C1 segment of cervical spinal cord (tissue), 14 donors: Measurements from ENCODE around the gene PRKCA.

ENCODE experiments used
- DNase-seq, 14 donors: peaks; one replicate each; lab custom pipeline; 2025; lab: John Stamatoyannopoulos, UW

Gene PRKCA

DNA sequence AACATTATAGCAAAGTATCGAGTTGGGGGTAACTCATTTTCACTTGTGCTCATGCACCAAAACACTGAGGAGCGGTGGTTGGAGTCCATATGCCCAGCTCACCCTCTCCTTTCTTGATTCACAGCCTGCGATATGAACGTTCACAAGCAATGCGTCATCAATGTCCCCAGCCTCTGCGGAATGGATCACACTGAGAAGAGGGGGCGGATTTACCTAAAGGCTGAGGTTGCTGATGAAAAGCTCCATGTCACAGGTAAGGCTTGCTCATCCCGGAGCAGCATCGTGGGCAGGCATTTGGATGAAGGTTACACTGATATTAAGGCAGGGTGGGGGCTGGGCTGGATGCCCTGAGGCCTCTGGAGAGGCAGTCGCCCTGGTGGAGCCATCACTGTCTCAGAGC lies 342.8 kb downstream of the PRKCA start:
- DNase-seq, result no peak

DNA sequence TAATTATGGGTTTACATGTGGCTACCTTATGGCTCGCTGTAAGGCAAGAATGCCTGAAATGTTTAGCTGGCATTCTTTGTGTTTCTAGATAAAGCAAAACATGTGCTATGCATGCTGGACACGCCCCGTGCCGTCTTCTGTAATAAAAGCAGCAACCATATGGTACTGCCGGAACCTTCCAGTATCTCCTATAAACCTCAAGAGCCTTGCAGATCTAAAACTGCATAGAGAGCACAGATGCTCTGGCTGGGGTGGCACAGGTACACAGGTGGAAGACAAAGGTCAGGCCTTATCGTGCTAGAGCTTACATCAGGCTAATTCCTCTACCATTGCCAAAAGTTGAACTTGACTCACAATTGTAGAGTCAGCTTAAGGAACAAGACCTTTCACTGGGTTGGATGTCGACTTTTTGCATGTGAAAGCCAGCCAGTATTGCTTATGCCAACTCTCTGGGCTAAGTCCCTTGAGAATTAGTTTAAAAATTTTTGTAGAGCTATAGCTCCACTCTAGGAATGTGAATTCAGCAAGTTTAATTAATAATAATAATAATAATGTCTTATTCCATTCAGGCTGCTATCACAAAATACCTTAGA lies 345.1 kb downstream of the PRKCA start:
- DNase-seq, result no peak

DNA sequence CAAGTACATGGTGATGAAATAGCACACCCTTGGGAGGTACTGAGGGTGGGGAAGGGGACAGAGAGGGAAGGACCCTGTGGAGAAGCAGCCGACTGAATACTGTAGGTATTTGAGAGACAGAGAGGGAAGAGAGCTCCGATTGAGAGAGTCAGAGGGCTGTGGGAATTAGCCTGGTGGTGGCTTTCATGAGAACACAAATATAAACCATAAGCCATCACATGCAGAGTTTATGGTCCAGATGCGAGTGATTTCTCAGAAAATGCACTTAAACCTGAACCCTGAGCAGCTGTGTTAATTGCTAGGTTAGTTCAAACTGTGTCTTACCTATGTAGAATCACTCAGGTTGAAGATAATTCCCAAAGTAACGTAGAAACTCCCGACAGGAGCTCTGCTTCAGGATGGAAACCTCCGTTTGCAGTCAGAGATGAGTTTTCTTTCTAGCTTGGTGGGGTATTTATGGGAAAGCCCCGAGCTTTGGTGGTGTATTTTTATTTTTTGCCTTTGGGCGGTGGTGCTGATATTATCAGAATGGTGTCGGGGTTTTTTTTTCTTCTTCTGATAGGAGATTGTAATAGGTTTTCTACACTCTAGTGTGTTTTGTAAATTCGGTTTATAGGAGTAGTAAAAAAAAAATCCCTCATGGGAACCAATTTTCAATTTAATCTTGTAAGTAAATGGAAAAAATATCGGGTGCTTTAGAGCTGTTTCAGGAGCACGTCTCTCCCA lies 347.6 kb downstream of the PRKCA start:
- no peak for DNase-seq

DNA sequence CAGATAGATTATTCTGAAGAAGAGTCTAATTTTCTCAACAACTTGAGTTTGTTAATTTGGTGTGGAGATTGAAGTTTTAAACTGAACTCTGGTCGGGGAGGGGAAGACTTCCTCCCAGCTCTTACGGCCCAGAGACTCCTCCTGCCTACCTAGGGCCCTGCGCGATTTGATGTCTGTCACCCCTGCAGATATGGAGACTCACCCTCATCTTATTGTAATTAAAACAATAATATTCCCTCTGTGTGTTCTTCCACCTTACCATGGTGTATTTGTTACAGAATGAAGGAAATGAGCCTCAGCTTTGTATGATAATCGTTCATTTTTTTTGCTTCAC lies 348.1 kb downstream of the PRKCA start:
- DNase-seq, result no peak

GRCh38 chr17:66652840-66653507 lies 350.6 kb downstream of the PRKCA start:
- no peak for DNase-seq

DNA sequence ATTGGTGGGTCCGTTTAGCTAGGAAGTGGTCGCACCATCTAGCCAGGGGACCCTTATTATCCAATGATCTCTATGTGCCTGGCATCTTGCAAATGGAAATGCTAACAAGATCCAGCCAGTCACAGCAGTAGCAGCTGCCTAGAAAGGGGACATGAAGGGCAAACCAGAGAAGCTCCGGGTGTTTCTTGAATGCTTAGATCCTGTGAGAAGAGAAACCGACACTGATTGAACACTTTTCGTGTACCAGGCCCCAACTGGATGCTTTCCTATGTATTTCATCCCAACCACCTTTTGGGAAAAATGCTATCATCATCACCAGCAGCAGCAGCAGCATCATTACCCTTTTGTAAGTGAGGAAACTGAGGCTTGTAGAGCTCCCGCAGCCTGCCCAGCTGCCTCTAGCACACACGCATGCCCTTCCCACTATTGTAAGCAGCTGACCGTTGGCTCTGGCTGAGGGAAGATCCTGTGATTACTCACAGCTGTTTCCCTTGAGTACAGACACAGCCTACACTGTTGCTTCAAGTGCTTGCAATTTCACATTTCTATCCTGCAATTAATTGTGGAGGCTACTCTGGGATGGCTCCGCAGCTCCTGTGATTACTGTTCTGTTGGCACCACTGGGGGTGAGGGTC lies 351.8 kb downstream of the PRKCA start:
- peak in 8 of 14 donors; percentile 9 to 34 (median 18) for DNase-seq

GRCh38 chr17:66654764-66655163 lies 352.4 kb downstream of the PRKCA start:
- no peak for DNase-seq

DNA sequence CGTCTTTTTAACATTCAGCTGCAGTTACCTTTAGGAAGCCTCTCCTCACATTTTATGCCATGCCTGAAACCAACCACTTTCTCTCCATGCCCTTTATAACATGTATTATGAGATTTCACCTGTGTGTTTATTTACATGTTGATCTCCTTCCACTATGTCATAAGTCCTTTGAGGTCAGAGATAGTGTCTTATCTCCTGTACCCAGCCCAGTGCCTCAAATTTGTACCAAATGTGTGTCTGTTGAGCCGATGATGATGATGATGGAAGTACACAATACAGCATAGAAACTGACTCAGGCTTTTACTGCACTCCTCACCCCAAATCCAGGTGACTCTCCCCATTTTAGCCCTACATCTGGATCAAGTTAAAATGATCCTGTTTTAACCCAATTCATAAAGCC lies 353.0 kb downstream of the PRKCA start:
- DNase-seq, result no peak

DNA sequence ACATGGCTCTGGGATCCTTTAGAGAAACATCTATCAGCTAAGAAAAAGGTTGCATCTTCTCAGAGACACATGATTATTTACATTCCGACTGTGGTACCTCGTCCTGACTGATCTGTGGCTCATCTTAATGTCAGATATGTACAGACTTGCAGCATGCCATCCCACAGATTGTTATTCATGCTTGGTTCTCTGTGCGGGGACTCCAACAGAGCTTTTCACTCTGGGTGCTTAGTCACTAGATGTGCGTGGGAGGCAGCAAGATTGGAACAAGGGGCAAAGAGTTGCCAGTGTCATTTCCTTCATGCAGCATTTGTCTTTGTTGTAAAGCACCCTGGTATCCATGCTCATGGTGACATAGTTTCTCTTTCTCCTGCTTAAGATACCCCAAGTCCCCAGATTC lies 353.4 kb downstream of the PRKCA start:
- DNase-seq, result no peak

DNA sequence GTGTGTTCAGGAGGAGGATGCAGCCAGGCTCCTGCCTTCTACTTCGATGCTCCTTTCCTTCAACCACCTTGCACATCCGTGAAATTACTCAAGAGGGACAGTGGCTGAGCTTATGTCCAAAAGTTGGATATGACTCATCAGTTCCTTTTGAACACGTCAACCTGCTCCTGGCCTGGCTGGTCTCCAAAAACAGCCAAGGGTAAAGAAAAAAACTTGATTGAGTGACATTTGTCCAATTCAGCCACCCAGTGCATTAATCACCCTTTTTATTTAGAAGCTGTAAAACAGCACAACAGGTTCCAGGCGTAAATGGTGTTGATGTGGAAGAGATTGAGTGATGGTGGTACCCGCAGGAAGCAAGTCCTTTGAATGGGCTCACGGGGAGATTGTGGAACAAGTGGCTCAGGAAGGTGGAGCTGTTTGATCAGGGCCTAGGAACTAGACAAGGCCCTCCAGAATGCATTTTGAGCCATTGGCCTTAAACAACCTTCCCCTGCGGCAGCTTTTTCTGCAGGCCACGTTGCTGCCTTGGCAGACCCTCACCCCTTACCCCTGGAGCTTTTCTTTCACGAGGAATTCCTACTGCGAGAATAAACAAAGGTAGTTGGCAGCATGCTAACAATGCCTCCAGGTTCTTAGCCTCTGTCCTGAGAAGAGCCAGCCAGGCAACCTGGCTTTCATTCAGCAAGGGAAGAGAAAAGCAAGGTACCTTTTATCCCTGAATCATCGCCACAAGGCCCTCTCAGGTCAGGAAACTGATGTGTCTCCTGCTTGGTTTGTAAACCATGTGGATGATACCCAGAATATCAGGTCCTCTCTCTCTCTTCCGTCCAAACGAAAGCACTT lies 359.2 kb downstream of the PRKCA start:
- DNase-seq, result no peak

- DNase-seq, result no peak
Observed at GRCh38 chr17:66662496-66662895, 360.1 kb downstream of the PRKCA start.

DNA sequence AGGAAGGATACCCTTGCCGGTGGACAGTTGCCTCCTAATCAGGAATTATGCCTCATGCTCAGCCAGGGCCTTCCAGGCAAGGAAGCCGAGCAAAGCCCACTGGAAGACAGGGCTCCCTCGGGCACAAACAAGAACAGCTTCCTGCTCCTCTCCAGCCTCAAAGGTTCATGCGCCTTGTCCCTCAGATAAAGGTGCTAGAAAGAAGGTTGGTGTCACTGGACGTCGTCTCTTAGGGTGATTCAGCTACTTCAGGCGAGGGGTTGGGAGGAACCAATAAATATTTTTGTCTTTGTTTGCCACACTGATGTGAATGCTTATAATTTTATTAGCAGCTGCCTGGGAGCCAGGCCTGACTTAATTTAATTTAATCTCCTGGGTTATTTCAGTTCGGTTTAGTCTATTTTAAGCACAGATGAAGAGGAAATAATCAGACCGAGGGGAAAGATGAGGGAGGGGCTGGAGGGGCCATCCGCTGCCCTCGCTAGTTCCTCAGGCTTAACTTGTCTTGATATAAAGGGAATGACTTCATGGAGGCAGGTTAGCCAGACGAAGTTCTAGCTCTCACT lies 360.7 kb downstream of the PRKCA start:
- no peak for DNase-seq

DNA sequence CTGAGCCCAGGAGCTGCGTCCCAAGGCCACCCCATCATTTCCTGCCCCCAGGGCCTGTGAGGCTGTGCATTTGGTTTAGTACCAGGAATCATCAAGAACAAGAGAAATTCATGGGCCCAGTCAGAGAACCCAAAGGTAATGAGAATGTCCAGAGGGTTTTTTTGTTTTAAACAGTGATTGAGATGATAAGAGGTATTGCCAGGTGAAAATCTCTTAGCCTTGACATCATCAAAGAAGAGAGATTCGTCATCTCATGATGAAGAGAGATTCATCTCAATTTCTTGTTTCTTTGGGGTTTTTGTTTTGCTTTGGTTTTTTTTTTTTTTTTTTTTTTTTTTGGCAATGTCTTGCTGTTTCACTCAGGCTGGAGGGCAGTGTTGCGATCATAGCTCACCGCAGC lies 361.9 kb downstream of the PRKCA start:
- DNase-seq, result no peak

- no peak for DNase-seq
Observed at GRCh38 chr17:66665194-66665593, 362.8 kb downstream of the PRKCA start.

DNA sequence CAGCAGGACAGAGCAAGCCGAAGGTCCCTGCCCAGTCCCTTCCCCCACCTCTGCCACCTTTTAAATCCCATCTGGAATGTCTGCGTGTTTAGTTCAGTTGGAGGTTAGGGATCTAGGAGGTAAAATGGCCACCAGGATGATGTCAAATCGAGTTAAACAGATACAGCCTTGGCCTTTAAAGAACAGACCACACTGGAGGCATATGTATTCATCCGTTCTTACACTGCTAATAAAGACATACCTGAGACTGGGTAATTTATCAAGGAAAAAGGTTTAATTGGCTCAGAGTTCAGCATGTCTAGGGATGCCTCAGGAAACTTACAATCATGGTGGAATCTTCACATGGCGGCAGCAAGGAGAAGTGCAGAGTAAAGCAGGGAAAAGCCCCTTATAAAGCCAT lies 364.7 kb downstream of the PRKCA start:
- DNase-seq, result no peak

DNA sequence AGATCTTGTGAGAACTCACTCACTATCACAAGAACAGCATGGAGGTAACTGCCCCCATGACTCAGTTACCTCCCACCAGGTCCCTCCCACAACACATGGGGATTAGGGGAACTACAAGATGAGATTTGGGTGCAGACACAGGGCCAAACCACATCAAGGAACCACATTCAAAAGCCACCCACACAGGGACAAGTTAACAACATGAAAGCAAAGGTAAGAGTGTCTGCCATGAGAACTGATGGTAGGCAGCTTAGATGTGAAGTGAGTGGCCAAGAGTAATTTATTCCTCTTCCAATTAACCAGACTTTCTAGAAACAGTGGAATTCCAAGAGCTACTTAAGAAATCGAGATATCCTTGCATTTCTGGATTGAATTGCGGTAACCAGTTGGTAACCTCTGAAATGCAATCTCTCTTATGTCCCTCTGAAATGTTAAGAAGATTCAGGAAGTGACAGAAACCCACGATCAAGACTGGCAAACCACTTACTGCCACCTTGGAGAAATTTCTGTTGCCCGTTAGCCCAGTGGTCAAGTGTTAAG lies 365.1 kb downstream of the PRKCA start:
- no peak for DNase-seq

- no peak for DNase-seq
Observed at GRCh38 chr17:66670206-66670605, 367.8 kb downstream of the PRKCA start.

GRCh38 chr17:66671156-66671555 lies 368.7 kb downstream of the PRKCA start:
- DNase-seq, result no peak

DNA sequence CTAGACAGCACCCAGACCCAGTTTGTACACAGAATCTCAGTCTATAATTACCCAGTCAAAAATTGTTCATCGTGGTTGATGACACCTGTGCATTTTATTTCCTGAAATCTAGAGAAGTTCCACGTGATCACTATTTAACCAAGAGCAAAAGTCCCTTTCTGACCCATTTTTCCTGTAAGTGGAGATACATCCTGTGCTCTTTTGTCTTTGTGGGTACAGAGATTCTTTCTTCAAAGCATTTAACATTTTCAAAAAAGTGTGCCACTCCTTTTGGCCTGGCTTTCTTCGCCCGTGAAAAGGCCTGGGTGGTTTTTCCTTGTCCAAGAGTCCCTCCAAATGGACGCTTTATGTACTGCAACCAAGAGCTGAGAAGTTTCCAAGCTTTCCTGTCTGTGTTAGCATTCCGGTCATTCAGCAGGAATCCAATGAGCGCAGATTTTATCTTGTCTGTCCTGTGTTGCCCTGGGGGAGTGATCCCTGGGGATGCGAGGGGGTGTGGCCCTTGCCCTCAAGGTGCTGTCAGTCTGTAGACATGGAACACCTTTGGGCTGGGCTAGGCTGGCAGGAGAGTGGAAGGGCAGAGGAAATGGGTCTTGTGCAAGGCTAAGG lies 371.4 kb downstream of the PRKCA start:
- peak in 9 of 14 donors; percentile 23 to 44 (median 30) for DNase-seq

DNA sequence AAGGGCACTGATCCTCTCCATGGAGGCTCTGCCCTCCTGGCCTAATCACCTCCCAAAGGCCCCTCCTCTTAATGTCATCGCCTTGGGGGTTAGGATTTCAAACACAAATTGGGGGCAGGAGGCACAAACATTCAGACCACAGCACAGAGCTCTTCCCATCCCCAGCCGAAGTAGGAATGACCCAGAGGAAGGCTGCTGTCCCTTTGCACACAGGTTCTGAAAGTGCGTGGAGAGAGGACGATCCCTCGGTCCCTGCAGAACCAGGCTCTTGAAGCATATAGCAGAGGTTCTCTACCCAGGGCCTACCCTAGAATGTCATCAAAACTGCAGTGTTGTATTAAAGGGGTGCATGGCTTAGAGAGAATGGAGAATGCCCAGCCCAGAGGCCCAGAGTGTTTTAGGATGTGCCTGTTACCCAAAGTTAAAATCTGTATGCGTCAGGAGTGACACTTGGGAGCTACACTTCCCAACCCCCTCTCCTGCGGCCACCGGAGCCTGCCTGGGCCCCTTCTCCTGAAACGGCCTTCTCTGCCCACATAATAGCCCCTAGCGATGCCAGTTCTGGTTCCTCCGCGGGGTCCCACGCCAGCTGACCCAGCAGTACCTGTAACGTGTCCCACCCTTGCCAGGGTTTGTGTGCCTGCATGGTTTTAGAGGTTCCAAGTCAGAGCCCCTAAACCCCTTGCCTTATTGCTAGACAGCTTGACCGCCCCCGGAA lies 373.0 kb downstream of the PRKCA start:
- DNase-seq, result no peak
